Suppressor macrophage (primary cell): ENCODE measurements around the gene CCDC183.
"Not testable (repeated sequence)": the region's sequence is repeated elsewhere in the genome, so short reads cannot be mapped to it uniquely, and the experiment has no call there.

Experiments used
- DNase-seq, 4 experiments: peaks; one replicate each; pipeline ENCODE4 v3.0.0-alpha.2; 2020 to 2022

The CCDC183 gene

DNA sequence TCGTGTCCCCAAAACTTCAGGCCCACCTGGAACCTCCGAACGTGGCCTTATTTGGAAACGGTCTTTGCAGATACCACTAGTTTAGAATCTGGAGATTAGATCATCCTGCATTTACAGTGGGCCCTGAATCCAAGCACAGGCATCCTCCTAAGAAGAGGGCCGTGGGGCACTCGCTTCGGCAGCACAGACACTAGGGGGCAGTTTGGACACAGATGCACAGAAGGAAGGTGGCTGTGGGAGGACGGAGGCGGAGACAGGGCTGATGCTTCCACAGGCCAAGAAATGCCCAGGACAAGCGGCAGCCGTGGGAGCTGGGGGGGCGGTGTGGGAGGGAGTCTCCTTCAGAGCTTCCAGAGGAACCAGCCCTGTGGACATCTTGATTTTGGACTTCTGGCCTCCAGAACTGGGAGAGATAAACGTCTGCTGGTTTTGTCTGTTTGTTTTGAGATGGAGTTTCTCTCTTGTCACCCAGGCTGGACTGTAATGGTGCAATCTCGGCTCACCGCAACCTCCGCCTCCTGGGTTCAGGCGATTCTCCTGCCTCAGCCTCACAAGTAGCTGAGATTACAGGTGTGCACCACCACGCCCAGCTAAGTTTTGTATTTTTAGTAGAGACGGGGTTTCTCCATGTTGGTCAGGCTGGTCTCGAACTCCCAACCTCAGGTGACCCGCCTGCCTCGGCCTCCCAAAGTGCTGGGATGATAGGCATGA, 35.1 kb upstream of the CCDC183 start:
- peak; percentile 34 to 79 (median 67) for DNase-seq

DNA sequence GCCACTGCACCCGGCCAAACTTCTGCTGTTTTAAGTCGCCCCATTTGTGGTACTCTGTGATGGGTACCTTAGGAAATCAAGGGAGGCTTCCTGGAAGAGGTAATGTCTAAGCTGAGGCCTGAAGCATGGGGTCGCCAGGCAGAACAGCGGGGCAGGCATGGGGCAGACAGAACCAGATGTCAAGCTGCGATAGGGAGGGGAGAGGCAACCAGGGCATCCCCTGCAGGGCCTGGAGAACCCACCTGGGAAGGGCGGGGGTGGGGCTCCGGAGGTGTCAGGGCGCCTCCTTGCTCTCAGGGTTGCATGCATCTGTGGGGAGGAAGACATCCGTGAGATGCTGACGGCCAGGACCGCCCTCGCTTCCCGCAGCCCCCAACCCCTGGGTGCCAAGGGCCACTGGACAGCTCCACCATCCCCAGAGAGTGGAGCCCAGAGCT, 34.6 kb upstream of the CCDC183 start:
- DNase-seq = no peak

DNA sequence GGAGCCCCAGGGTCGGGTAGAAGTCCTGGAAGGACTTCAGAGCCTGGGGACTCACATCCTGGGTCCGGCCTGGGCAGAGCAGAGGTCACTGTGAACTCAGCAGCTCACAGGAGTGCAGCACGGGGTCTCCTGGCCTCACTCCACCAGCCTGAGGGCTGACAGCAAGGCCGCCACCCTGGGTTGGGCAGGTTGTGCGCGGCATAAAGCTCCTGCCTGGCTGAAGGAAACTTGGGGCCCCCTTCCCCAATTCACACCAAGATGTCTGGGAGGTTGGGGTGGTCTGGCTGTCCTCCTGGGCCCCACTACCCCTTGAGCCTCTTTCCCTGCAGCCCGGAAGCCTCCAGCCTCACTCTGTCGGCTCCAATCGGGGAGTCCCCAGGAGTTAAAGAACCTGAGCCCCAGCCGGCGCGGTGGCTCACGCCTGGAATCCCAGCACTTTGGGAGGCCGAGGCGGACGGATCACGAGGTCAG, 33.9 kb upstream of the CCDC183 start:
- DNase-seq = no peak

DNA sequence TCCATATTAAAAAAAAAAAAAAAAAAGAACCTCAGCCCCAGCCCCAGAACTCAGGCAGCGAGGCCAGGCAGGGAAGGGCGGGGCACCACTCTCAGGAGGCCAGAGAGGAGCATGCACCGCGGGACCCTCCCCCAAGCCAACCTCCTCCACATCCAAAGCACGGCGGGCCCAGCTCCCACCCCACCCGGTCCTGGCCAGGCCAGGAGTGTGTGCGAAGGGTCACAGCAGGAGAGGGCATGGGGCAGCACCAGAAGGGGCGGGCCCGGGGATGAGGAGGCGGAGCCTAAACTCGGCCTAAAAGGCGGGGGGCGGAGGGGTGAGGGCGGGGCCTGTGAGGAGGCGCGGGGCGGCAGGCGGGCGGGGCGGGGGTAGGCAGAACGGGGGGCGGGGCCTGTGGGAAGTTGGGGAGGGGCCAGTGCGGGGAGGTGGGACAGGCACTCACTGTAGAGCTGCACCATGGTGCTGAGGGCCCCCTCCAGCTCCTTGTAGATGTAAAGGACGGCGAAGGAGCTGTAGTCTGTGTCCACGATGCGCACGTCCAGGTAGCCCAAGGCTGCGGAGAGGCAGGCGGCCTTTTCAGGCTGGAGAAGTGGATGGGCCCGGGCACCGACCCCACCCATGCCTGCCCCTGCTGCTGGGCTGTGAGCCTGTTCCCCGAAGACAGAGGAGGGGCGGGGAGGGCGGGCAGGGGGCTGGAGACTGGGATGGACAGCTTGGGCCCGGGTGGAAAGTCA, 33.1 kb upstream of the CCDC183 start:
- DNase-seq = peak in 2 of 4 experiments; percentile 22 to 42

DNA sequence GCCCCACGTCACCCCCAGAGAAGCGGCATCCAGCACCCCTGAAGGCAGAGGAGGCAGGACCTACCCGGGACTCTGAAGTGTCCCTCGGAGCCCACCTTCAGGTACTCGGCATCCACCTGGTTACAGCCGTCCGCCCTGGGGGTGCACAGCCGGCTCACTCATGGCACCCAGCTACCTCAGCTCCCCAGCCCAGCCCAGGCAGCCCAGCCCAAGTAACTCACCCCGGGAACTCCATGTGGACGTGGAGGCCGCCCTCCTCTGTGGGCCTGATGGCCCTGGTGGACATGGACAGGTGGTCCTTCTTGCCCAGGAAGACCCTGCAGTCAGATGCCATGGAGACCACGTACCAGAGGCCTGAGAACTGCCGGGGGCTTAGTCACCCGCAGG, 32.5 kb upstream of the CCDC183 start:
- DNase-seq = no peak

DNA sequence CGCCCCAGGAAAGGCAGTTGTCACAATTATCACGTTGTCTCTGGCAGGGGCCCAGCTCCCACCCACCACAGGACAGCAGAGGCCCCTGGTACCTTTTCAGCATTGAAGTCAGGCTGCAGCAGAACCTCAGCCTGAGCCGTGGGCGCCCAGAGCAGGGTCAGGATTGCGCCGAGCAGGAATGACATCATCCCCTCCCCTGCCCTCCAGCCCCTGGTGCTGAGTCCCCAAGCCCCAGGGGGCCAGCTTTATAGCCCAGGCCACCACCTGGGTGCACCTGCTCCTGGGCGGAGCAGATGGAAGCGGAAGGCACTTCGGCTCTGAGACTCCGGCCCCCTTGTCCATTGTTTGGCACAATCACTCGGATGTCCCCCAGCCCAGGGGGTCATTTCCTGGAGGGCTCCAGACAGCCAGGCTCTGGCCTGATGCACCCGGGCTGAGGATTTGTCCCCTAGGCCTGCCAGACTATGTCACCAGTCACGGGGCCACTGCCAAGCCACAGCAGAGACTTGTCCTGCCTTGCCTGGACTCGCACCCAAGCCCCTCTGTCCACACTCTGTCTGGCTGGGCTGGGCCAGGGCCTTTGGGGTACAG, 31.7 kb upstream of the CCDC183 start, which contains the start of gene LCN15:
Gene LCN15 (minus strand): TSS at position 218 of the 591 bp plus-strand sequence. CDS start 30 bp downstream, at position 188.
- no peak for DNase-seq

DNA sequence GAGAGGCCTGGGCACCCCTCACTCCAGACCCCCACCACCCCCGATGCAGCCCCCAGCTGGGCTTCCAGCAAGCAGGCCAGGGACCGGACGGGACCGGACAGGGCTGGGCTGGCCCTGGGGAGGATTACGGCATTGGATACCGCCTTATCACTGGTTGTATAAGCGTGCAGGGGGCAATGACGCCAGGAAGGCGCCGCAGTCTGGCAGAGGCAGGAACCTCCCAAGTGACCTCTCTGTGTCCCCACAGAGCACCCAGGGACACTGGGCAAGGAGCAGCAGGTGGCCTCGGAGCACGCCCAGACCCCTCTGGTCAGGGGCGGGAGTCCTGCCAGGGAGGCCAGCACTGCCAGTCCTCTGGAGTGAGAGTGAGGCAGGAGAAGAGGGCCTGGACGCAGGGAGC, 31.1 kb upstream of the CCDC183 start:
- DNase-seq = no peak

DNA sequence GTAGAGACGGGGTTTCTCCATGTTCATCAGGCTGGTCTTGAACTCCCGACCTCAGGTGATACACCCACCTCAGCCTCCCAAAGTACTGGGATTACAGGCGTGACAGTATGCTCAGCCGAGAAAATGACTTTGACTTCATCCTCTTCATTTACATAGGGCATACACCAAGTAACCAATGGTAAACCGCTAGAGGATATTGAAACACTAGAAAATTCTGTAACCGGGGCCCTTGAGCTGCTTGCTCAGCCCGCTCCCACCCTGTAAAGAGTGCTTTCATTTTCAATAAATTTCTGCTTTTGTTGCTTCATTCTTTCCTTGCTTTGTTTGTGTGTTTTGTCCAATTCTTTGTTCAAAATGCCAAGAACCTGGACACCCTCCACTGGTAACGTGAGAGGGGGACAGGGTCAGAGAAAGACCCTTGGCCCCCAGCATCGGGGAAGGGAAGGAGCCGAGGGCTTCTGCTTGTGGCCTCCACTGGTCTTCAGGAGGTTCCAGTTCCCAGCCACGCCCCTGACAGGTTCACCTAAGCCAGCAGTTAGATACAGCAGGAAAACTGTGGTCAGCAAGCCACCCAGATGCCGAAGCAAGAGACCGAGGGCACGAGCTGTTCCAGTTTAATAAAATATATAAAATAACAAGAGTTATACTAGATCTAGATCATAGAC, 30.3 kb upstream of the CCDC183 start:
- not testable (repeated sequence) for DNase-seq

DNA sequence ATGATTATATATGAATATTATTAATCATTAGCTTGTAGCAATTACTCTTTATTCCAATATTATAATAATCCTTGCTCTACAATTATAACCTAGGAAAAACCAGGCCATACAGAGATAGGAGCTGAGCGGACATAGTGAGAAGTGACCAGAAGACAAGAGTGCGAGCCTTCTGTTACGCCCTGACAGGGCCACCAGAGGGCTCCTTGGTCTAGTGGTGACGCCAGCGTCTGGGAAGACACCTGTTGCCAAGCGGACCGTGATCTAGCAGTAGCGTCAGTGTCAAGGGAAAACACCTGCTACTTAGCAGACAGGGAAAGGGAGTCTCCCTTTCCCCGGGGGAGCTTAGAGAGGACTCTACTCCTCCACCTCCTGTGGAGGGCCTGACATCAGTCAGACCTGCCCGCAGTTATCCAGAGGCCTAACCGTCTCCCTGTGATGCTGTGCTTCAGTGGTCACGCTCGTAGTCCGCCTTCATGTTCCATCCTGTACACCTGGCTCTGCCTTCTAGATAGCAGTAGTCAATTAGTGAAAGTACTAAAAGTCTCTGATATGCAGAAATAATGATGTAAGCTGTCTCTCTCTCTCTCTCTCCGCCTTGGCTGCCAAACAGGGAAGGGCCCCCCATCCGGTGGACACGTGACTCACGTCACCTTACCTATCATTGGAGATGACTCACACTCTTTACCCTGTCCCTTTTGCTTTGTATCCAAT, 29.6 kb upstream of the CCDC183 start:
- peak; percentile 35 to 68 (median 50) for DNase-seq

DNA sequence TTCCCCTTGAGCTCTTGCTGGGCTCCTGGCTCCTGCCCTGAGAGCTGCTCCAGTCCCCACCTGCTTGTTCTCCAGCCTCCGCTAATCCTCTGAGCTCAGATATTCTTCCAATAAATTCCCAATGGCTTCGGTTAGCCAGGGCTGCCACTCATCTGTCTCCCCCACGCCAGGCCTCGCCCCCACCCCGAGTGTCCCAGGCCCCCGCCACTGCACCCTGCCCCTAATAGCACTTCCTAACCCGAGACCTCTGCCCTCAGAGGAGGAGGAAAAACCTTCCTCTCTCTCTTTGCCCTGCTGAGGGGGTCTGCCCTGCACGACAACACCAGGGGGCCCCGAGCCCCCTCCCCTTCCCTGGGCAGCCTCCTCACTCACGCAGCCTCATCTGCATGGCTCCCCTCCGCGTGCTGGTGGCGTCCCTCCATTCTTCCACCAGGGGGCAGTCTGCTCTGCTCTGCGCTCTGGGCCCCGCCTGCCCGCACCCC, 26.4 kb upstream of the CCDC183 start:
- DNase-seq = peak; percentile 41 to 70 (median 54)

DNA sequence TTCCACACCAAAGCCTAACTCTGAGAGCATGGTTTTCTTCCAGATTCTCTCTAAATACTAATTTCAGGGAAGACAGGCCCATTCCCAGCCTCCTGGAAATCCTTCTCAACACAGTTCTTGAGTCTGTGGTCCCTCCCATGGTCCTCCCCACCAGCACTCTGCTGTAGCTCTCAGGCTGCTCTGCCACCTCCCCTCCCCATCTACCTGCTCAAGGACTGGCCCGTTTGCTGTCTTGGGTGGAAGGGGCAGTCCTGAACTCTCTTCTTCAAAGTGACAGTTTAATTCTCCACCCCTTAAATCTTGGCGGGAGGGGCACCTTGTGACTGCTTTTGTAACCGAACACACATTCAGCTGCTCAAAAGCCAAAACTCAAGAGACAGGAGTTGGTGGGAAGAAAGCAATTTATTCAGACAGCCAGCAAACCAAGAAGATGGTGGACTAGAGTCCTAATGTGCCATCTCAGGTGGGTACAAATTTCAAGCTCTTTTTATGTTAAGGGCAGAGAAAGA, 24.2 kb upstream of the CCDC183 start:
- no peak for DNase-seq

DNA sequence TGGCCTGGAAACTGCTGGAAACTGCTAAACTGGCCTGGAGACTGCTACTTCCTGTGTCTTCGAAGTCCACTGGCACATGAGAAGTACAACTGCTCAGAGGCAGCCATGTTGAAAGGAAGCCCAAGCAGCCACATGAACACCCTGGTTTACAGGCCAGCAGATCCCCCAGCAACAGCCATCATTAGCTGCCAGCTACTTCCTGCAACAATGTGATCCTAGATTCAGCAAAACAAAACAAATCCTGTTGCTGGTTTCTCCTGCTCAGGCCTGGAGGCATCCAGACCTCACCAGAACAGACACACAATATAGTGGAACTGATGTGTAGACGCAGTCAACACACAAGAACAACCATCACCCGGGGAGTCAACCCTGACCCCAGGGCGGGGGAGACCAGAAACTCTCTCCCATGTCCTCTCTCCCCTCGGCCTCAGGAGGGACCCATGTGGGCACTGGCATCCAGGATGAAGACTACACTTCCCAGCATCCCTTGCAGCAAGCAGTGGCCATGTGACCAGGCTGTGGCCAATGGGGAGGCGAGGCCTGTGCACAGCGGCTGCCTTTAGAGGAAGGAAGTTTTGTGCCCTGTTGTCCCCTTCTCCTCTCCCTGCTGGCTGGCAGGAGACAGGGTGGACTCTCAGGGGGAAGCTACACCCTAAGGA, 22.6 kb upstream of the CCDC183 start:
- peak; percentile 22 to 63 (median 58) for DNase-seq

DNA sequence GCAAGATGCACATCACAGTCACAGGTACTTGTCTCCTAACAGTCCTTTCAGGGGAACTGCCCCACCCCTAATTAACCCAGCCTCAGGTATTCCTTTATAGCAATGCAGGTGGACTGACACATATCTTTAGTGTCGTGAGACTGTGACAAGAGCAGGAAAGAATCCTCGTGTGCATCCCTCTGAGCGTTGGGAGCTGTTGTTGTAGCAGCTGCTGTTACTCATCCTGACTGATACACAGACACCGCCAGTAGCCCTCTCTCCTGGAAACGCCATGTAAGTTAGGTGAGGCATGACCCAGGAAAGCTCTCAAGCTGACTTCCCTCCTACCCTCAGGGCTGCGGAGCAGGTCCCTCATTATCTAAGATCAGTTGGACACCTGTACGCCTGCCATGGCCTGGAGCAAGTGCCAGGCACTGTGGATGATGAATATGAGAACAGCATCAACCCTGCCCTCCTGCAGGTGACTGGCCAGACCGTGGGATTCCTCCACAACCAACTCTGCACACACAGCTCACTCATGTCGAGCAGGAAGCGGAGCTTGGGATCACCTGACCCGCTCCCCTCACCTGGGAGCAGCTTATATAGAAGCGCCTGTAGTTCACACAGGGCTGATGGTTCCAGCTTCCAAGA, 21.6 kb upstream of the CCDC183 start:
- DNase-seq = no peak

DNA sequence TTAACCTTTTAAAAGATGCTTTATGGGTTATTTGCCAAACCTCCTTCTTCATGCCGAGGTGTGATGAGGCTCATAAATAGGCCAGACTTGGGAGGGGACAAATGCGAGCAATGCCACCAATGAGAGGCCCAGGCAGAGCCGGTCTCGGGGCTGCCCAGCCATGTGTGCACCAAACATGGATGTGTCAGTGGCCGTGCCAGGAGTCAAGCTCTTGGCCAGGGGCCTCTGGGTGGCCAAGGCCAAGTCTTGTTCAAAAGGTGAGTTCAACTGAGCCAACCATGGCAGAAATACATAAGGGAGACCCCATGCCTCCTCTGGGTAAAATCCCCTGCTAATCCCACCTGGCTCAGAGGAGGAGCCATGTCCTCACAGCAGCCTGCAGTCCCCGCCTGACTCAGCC, 20.9 kb upstream of the CCDC183 start:
- DNase-seq = no peak

DNA sequence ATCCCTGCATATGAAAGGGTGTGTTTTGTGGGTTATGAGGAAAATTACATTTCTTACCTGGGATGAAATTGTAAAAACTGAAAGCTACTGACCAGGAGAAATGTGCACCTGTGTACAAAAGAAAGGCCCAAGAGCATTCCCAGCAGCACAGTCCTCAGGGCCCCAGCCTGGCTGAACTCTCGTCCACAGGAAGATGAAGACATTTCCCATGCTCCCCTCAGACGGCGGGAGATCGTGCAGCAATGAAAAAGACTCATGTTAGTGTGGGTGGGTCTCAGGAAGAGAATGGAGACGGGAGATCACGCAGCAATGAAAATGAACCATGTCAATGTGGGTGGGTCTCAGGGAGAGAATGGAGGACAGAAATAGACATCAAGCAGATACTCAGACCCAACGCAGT, 19.2 kb upstream of the CCDC183 start:
- DNase-seq = no peak

DNA sequence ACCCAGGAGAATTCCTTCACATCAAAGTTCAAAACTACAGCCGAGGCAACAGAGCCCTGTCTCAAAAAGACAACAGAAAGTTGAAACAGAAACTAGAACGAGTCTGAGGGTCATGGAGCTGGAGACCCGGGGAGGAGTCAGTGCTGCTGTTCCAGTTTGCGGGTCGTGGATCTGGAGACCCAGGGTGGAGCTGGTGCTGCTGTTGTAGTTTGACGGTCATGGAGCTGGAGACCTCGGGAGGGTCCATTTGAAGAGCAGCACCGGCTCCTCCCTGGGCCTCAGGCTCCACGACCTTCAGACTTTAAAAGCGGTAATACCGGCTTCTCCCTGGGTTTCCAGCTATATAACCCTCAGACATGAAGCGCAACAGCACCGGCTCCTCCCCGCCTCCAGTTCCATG, 18.8 kb upstream of the CCDC183 start:
- DNase-seq = no peak

DNA sequence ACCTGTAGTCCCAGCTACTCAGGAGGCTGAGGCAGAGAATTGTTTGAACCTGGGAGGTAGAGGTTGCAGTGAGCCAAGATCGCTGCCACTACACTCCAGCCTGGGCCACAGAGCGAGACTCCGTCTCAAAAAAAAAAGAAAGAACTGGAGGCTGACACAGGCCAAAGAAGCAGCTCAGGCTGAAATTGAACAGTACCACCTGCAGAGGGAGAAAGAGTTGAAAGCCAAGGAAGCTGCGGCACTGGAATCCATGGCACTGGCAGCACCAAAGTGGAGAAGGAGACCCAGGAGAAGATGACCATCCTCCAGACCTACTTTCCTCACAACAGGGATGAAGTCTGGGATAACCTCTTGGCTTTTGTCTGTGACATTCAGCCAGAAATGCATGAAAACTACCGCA, 16.3 kb upstream of the CCDC183 start:
- no peak for DNase-seq

DNA sequence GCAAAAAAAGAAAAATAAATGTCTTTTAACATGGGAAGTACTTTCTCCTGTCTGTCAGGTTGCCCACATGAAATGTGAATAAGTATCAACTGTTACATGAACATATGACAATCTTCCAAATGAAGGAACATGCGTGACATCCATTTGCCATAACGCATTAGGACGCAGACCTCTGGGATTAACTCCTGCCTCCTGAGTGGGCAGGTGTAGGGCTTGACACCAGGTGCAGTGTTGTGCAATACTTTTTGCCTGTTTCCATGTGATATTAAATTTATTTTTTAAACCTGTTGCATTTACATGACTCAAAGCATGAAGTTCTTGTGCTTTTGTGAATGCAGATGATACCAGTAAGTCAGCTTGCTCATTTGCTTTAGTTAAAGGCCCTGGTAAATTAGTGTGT, 13.7 kb upstream of the CCDC183 start:
- DNase-seq = no peak

DNA sequence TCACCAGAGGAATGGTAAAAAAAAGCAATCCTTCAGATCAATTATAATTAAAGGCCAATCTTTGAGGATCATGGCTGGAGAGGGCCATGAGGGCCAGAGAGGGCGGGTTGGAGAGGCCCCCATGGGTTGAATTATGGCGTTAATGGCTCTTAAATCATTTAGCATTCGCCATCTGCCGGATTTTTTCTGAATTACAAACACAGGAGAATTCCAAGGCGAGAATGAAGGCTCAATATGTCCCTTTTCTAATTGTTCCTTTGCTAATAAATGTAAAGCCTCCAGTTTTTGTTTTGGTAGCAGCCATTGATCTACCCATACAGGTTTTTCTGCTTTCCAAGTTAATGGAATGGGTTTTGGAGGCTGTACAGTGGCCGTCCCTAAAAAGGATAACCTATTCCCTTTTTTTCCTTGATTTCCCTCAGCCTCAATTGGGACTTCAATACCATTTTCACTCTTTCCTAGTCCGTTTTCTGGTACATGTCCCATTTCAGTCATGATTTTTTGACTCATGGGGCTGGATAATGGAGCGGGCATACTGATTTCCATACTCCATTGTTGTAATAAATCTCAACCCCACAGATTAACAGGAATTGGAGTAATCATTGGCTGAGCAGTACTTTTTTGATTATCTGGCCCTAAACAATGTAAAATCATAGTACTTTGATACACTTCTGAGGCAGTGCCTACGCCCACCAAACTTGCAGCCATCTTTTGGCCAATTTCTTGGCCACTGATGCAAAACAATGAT, 11.7 kb upstream of the CCDC183 start:
- DNase-seq = peak; percentile 29 to 59 (median 50)

DNA sequence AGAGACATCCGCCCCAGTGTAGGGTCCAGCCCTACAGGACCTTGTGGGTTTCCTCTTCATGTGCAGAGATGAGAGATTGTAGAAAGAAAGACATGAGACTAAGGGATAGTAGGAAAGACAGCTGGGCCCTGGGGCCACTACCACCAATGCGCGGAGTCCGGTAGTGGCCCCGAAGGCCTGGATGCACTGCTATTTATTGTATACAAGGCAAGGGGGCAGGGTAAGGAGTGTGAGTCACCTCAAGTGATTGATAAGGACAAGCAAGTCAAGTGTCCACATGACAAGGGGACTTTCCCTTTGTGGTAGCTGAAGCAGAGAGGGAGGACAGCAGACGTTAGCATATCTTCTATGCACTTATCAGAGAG, 11.2 kb upstream of the CCDC183 start:
- DNase-seq = no peak
